Stomach (tissue), 9 donors: ENCODE data around the gene SLC25A13. TPM values are rescaled to one million over a fixed set of nuclear protein-coding genes. Genes with fewer than 3 reads are reported as not detected.

Source experiments
- DNase-seq, 2 donors: peaks; one replicate each; pipeline versions ENCODE4 v3.0.0 to v3.0.0-alpha.2; 2013 to 2019
- H3K27ac ChIP-seq, 5 donors: fragments of 200-600 bp in 4 of 5; sonication (generic) in 4 of 5; one replicate each; pipeline ENCODE4 v1.5.1; 2013 to 2019; ENCODE audit warnings: mild to moderate bottlenecking in 1 of 5, moderate library complexity in 1 of 5
- H3K27me3 ChIP-seq, 3 donors: fragments of 200-600 bp; sonication (generic); one replicate each; pipeline ENCODE4 v1.5.1; 2017 to 2019; ENCODE audit warnings: mixed run types in 1 of 3
- H3K36me3 ChIP-seq, 4 donors: fragments of 200-600 bp; sonication (generic); 1 replicate in 3 of 4; 2 replicates in 1 of 4; pipeline ENCODE4 v1.5.1; 2016 to 2019
- H3K4me1 ChIP-seq, 4 donors: fragments of 200-600 bp; sonication (generic); one replicate each; pipeline ENCODE4 v1.5.1; 2016 to 2019
- H3K4me3 ChIP-seq, 4 donors: fragments of 200-600 bp; sonication (generic) in 3 of 4; one replicate each; pipeline ENCODE4 v1.5.1; 2016 to 2019; ENCODE audit warnings: mild to moderate bottlenecking in 1 of 4
- H3K9me3 ChIP-seq, 4 donors: fragments of 200-600 bp; sonication (generic); one replicate each; pipeline ENCODE4 v1.5.1; 2016 to 2019
- CTCF ChIP-seq, 7 experiments: fragments of 450-650 bp in 4 of 7; fragments of 200-600 bp in 3 of 7; sonication (generic) in 3 of 7; IDR thresholded peaks; one replicate each; pipeline ENCODE4 v1.5.1; 2016 to 2019; ENCODE audit warnings: antibody characterized with exemption in 7 of 7, control low read depth in 2 of 7, mild to moderate bottlenecking in 1 of 7
- EP300 ChIP-seq: sonication (generic); formaldehyde crosslinking; IDR thresholded peaks from one replicate; pipeline ENCODE4 v1.6.1; 2017; ENCODE audit warnings: antibody characterized with exemption
- POLR2A ChIP-seq, 4 donors: fragments of 450-650 bp; IDR thresholded peaks; one replicate each; pipeline ENCODE4 v1.6.1; 2016; ENCODE audit warnings: antibody characterized with exemption in 4 of 4, control low read depth in 2 of 4, mild to moderate bottlenecking in 1 of 4, moderate library complexity in 1 of 4
- POLR2AphosphoS5 ChIP-seq, 3 donors: sonication (generic); formaldehyde crosslinking; IDR thresholded peaks; one replicate each; pipeline ENCODE4 v1.6.1; 2016; ENCODE audit warnings: antibody characterized with exemption in 3 of 3
- WGBS, 5 donors: extraction: QIAGEN DNeasy Blood & Tissue Kit in 3 of 5; methylation state at CpG; one replicate each; pipeline versions ENCODE4 v1.1.5 to v1.1.7; 2013 to 2018; 5-methylcytosine and 5-hydroxymethylcytosine counted together
- intact Hi-C: fragments of 100-400 bp; cut with DNase I; formaldehyde crosslinking; loops from one replicate; pipeline ENCODE4 v1.15.1; 2023; ENCODE audit warnings: low total_unique reads
- polyA plus RNA-seq, 3 donors: library from polyadenylated mRNA; stranded (reverse); fragments of 200-250 nt; gene quantifications; one replicate each; pipeline ENCODE4 v1.2.3, GENCODE V29; 2013
- total RNA-seq, 5 donors: library from RNA; depleted of rRNA; stranded (reverse); fragments of >200 nt; gene quantifications; one replicate each; pipeline versions ENCODE4 v1.1.0 to v1.2.3, GENCODE V29; 2014 to 2016
- donor health status: healthy with polysubstance abuse.
- donor health status: Bipolar disorder and iron deficiency.
- donor health status: healthy.

The SLC25A13 gene
- total and polyA plus RNA-seq, 8 donors, result 4.1 to 72.0 (median 12.0) TPM

GRCh38 chr7:96151889-96152288, 170.0 kb downstream of the SLC25A13 start:
- Histone ChIP-seq H3K27me3 (no peaks in the 10 kb centered on the region), H3K4me3 (no peak overlapping the region), H3K27ac (no peak overlapping the region), H3K9me3 (no peaks in the 10 kb centered on the region), H3K4me1 (no peaks in the 10 kb centered on the region), H3K36me3 (peaks cover 0 to 43% (median 30%) of the 10 kb centered on the region in 4 donors)
- intact Hi-C loops, result no loop called here
- WGBS, 5 donors, result 81 to 94% (median 92%) methylated on average over 3 of the region's 3 CpGs
- TF ChIP-seq CTCF (IDR thresholded peaks at IDR 0.05) (no peak), POLR2A (IDR thresholded peaks at IDR 0.05) (no peak), POLR2AphosphoS5 (IDR thresholded peaks at IDR 0.05) (no peak), EP300 (no peak)
- peak in 1 of 2 donors; percentile 34 for DNase-seq

DNA sequence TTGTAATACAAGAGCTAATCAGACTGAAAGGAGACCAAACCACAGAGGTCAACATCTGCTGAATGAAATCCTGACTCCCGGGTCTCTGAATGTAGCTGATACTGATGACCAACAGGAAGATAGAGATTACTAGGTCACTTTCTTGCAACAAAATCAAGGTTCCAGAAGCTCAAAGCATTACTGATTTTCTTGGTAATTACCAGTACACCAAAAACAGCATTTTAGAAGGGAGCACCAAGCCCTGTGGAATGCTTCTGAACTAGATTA, 177.7 kb downstream of the SLC25A13 start:
- H3K27ac ChIP-seq, result no peak overlapping the region
- H3K27me3 ChIP-seq, result no peaks in the 10 kb centered on the region
- TF ChIP-seq EP300 (no peak), POLR2AphosphoS5 (IDR thresholded peaks at IDR 0.05) (no peak), POLR2A (IDR thresholded peaks at IDR 0.05) (no peak), CTCF (IDR thresholded peaks at IDR 0.05) (no peak)
- intact Hi-C loops, result no loop called here
- WGBS, 5 donors, result 36 to 68% (median 48%) methylated on average over 1 of the region's 1 CpG
- no peak for DNase-seq
- H3K4me1 ChIP-seq, result no peaks in the 10 kb centered on the region
- H3K9me3 ChIP-seq, result no peaks in the 10 kb centered on the region
- H3K36me3 ChIP-seq, result peaks cover 0 to 63% (median 57%) of the 10 kb centered on the region in 4 donors
- no peak overlapping the region for H3K4me3 ChIP-seq

DNA sequence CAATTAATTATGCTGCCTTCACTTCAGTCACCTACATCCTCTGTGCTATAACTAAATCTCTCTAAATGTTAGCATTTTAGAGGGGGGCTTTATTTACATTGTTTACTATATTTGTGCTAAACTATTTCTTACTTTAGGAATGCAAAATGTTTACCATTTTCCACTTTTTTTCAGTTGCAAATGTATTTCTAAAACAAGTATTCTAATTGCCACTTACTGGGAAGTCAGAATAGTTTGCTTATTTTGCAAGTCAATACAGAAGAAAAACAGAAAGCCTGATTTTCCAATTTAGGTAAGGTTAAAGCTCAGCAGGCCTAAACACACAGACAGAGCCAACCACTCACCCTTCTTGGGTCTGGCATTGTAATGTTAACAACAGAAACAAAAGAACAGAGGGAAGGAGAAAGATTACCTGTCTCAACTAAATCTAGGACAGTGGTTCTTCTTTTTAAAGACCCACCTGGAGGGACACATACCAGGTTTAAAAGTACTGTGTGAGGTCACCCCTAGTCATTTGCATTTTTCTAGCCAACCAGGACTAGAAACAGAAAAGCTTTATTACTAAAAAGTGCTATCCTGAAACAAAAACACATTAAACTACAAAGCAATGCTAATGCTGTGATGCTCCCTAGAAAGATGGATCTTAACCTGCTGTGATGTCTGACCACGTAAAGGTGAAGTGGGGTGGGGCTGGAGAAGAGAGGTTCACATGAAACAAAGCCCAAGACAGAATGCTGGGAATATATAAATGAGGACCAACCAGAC, 178.2 kb downstream of the SLC25A13 start:
- H3K36me3 ChIP-seq, result peaks cover 0 to 59% (median 56%) of the 10 kb centered on the region in 4 donors
- no peaks in the 10 kb centered on the region for H3K9me3 ChIP-seq
- H3K4me3 ChIP-seq, result no peak overlapping the region
- DNase-seq, result no peak
- WGBS, 5 donors, result 81 to 94% (median 86%) methylated on average over 1 of the region's 1 CpG
- intact Hi-C loops, result no loop called here
- H3K4me1 ChIP-seq, result no peaks in the 10 kb centered on the region
- no peaks in the 10 kb centered on the region for H3K27me3 ChIP-seq
- no peak overlapping the region for H3K27ac ChIP-seq
- TF ChIP-seq EP300 (no peak), POLR2AphosphoS5 (IDR thresholded peaks at IDR 0.05) (no peak), CTCF (IDR thresholded peaks at IDR 0.05) (no peak), POLR2A (IDR thresholded peaks at IDR 0.05) (no peak)

DNA sequence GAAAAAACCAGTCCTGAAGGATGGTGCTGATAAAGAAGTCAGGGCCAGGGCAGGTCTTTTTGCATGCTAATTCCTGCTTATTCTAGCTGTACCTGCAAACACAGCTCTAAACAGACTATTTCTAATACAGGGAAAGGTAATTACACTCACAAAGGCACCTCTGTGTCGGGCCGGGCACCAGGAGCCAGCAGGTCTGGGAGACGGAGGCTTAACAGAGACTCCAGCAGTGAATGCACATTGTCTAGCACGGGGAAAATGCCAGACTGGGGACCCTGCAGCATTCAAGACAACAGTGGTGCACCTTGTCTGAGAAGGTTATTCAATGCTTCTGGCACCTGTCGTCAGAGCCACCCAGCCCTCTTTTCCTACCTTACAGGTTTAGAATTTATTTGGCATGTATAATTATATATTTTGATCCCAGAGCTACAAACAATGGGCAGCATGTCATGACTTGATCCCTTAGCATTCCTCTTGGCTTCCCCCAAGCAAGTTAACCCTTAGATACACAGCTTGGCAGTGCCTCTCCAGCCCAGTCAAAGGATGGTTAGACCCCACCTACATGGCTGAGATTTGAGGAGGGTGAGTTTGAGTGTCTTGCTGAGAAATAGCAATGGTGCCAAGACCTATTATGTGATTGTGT, 185.2 kb downstream of the SLC25A13 start:
- H3K9me3 ChIP-seq, result no peaks in the 10 kb centered on the region
- TF ChIP-seq CTCF (IDR thresholded peaks at IDR 0.05), result no peak
- no peak for TF ChIP-seq POLR2AphosphoS5 (IDR thresholded peaks at IDR 0.05)
- no peak for TF ChIP-seq POLR2A (IDR thresholded peaks at IDR 0.05)
- TF ChIP-seq EP300, result no peak
- no peak overlapping the region for H3K27ac ChIP-seq
- H3K27me3 ChIP-seq, result no peaks in the 10 kb centered on the region
- H3K36me3 ChIP-seq, result peaks cover 0 to 54% (median 38%) of the 10 kb centered on the region in 4 donors
- WGBS, 5 donors, result 81 to 97% (median 93%) methylated on average over 5 of the region's 5 CpGs
- intact Hi-C loops, result no loop called here
- DNase-seq, result no peak
- H3K4me3 ChIP-seq, result no peak overlapping the region
- H3K4me1 ChIP-seq, result no peaks in the 10 kb centered on the region
